ENCODE data around the gene MAP4K2. TPM values are rescaled to one million over a fixed set of nuclear protein-coding genes. Genes with fewer than 3 reads are reported as not detected.

Gene MAP4K2
- total and polyA plus RNA-seq, 12 donors: 4.6 to 19.9 (median 8.4) TPM

DNA sequence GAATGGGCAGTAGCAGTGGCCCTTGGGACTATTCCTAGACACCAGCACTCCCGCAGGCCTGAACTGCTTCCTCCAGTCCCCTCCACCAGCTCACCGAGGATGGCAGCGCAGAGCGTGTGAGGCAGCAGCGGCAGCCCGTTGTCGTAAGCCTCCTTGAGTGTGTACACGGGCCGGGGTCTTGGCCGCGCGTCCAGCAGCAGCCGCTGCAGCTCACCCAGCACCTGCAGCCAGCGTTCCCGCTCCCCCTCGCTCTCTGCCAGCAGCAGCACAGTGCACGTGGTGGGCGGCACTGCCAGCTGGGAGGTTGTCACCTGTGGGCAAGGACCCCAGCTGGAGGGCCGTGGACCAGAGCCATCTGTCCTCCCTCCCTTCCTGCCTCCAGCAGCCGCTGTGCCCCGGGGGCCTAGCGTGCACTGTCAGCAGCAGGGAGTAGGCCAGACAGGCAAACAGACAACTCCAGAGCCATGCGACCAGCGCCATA is 28.4 kb upstream of the MAP4K2 start:
- Histone ChIP-seq H3K27ac (no peak overlapping the region), H3K9me3 (no peaks in the 10 kb centered on the region), H3K36me3 (no peaks in the 10 kb centered on the region), H3K4me3 (no peak overlapping the region), H3K27me3 (no peaks in the 10 kb centered on the region), H3K4me1 (no peaks in the 10 kb centered on the region)
- no peak for ATAC-seq
- DNase-seq: no peak
- intact Hi-C loops (cut with DNase I): no loop called here
- TF ChIP-seq, protein P1, sequence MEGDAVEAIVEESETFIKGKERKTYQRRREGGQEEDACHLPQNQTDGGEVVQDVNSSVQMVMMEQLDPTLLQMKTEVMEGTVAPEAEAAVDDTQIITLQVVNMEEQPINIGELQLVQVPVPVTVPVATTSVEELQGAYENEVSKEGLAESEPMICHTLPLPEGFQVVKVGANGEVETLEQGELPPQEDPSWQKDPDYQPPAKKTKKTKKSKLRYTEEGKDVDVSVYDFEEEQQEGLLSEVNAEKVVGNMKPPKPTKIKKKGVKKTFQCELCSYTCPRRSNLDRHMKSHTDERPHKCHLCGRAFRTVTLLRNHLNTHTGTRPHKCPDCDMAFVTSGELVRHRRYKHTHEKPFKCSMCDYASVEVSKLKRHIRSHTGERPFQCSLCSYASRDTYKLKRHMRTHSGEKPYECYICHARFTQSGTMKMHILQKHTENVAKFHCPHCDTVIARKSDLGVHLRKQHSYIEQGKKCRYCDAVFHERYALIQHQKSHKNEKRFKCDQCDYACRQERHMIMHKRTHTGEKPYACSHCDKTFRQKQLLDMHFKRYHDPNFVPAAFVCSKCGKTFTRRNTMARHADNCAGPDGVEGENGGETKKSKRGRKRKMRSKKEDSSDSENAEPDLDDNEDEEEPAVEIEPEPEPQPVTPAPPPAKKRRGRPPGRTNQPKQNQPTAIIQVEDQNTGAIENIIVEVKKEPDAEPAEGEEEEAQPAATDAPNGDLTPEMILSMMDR (IDR thresholded peaks at IDR 0.05): no peak
- WGBS, 2 donors: 89 to 91% methylated on average over 24 of the region's 24 CpGs

DNA sequence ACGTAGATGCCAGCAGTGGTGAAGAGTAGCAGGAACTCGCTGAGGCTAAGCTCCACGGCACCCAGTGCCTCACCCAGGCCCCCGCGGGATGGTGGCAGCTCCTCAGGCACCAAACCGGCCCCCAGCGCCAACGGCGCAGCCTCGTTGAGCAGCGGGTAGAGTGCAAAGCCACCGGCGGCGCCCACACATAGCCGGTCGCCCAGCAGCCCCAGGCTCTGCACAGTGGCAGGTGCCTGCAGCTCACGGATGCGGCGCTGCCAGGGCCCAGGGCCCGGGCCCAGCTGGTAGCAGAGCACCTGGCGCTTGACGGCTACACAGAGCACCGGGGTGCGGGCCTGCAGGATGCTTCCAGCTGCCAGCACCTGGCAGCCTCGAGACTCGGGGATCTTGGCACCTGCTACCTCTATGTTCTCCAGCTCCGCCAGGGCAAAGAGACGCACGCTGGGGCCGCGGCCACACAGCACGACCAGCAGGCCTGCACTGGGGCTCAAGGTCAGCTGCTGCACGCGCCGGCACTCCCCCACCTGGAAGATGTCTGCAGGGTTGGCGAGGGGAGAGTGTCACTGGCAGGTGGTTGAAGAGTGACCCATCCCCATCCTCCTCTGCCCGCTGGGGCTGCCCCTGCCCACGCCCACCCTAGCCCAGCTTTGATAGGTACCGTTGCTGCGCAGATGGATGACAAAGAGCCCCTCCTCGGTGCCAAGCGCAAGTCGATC is 26.7 kb upstream of the MAP4K2 start:
- H3K27ac ChIP-seq: no peak overlapping the region
- no peak for ATAC-seq
- H3K27me3 ChIP-seq: no peaks in the 10 kb centered on the region
- WGBS, 2 donors: 92 to 93% methylated on average over 43 of the region's 43 CpGs
- intact Hi-C loops (cut with DNase I): no loop called here
- H3K4me3 ChIP-seq: no peak overlapping the region
- H3K4me1 ChIP-seq: no peaks in the 10 kb centered on the region
- no peak for DNase-seq
- TF ChIP-seq, protein P1 (IDR thresholded peaks at IDR 0.05): no peak
- no peaks in the 10 kb centered on the region for H3K36me3 ChIP-seq
- H3K9me3 ChIP-seq: no peaks in the 10 kb centered on the region

DNA sequence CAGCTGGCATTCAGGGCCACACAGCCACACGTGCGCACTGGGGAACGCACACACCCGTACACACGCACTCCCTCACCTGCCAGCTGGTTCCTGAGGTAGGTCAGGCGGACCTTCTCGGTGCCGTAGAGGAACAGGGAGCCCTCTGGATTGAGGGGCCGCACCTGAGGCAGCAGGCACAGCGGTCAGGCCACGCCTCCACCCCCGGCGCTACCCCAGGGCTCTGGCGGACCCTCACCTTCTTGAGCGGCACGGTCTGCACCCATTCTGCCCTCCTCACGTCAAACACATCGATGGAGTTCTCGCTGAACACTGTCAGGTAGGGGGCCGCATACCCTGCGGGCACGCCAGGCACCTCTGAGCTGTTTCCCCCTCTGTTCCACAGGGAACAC is 24.4 kb upstream of the MAP4K2 start:
- H3K36me3 ChIP-seq: no peaks in the 10 kb centered on the region
- 88 to 95% methylated on average over 22 of the region's 22 CpGs for WGBS, 2 donors
- H3K27ac ChIP-seq: no peak overlapping the region
- no peaks in the 10 kb centered on the region for H3K9me3 ChIP-seq
- H3K4me3 ChIP-seq: no peak overlapping the region
- DNase-seq (no peak), ATAC-seq (no peak)
- intact Hi-C loops (cut with DNase I): no loop called here
- H3K27me3 ChIP-seq: no peaks in the 10 kb centered on the region
- H3K4me1 ChIP-seq: no peaks in the 10 kb centered on the region
- TF ChIP-seq, protein P1 (IDR thresholded peaks at IDR 0.05): no peak

DNA sequence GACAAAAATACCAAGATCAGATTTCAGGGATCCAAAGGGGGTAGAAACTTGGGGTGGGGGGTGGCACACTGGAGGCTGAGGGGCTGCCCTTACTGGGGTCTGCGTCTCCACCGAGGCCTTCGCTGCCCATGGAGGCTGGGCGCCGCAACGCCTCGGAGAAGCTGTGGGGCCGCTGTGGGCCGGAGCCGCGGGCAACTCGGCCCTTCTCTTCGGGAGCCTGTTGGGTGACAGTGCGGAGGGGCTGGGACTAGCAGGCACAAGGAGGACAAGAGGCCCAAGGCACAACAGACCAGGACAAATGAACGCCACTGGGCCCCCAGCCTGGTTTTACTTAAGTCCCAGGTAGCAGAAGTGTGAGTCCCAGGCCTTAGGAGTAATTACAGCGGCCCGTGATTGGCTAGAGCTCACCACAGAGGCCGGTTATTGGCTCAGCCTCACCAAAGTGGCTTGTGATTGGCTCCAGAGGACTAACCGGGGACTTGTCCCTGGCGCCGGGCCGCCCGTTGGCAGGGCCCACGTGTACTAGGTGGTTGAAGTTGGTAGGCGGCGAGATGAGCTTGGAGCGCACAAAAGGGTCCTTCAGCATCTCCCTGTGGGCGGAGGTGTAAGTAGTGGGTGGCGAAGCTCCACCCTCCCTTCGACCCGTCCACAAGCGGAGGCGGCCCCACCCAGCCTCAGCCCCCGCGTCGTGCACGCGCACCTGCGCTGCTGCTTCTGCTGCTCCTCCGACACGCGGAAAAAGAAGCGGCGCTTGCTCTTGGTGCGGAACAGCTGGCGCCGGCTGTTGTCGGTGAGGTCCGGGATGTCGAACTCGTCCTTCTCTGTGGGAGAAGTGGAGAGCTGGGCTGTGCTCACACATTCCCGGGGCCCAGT is 23.8 kb upstream of the MAP4K2 start:
- 85 to 91% methylated on average over 52 of the region's 52 CpGs for WGBS, 2 donors
- no peaks in the 10 kb centered on the region for H3K9me3 ChIP-seq
- no peak for ATAC-seq
- TF ChIP-seq, protein P1 (IDR thresholded peaks at IDR 0.05): no peak
- H3K36me3 ChIP-seq: no peaks in the 10 kb centered on the region
- no peak for DNase-seq
- no peak overlapping the region for H3K27ac ChIP-seq
- no peaks in the 10 kb centered on the region for H3K4me1 ChIP-seq
- H3K27me3 ChIP-seq: no peaks in the 10 kb centered on the region
- intact Hi-C loops (cut with DNase I): no loop called here
- H3K4me3 ChIP-seq: no peak overlapping the region

Measured in heart right ventricle (tissue), 16 donors.